A549 (cell line): ENCODE data around the gene FBH1. TPM values are rescaled to one million over a fixed set of nuclear protein-coding genes. Genes with fewer than 3 reads are reported as not detected.

ENCODE experiments used
- ATAC-seq, 2 experiments: fragments of 200-7000 bp in 1 of 2; fragments of >200 bp in 1 of 2; cut with Nextera tagmentation in 1 of 2; cut with Tn5 transposase in 1 of 2; 3 replicates each; pipeline versions ENCODE4 v1.8.0 to v1.9.1; 2018 to 2020; ENCODE audit warnings: mild to moderate bottlenecking in 1 of 2, moderate library complexity in 1 of 2
- CTCF ChIA-PET: fragments of 300-600 bp; sonication (Branson Sonifier 250); formaldehyde crosslinking; extraction: SDS; loops from one replicate; lab custom pipeline; 2021; ENCODE audit warnings: antibody characterized with exemption, inconsistent platforms; lab: Yijun Ruan, JAX
- POLR2A ChIA-PET: fragments of 350-600 bp; formaldehyde crosslinking; extraction: SDS; loops from one replicate; lab custom pipeline; 2021; ENCODE audit warnings: antibody characterized with exemption, inconsistent platforms; lab: Yijun Ruan, JAX
- DNase-seq, 2 experiments: peaks; one replicate each; pipeline versions ENCODE4 v3.0.0 to v3.0.0-alpha.2; 2011 to 2016; ENCODE audit warnings: low read depth in 1 of 2, low spot score in 1 of 2
- FAIRE-seq: peaks from 2 replicates; lab custom pipeline; 2011; peaks lifted over from hg19 to GRCh38; lab: Jason Lieb, UNC
- H3K27ac ChIP-seq, 2 experiments: fragments of >200 bp; sonication (Bioruptor Twin); formaldehyde crosslinking; 3 replicates each; pipeline ENCODE4 v1.5.1; 2016 to 2017
- H3K4me1 ChIP-seq: fragments of >200 bp; sonication (Bioruptor Twin); formaldehyde crosslinking; 3 replicates; pipeline ENCODE4 v1.6.1; 2016
- H3K4me2 ChIP-seq: fragments of >200 bp; sonication (Bioruptor Twin); formaldehyde crosslinking; 3 replicates; pipeline ENCODE4 v1.6.1; 2016
- H3K4me3 ChIP-seq: fragments of >200 bp; sonication (Bioruptor Twin); formaldehyde crosslinking; 3 replicates; pipeline ENCODE4 v1.5.1; 2016
- H3K9me3 ChIP-seq: fragments of >200 bp; sonication (Bioruptor Twin); formaldehyde crosslinking; 3 replicates; pipeline ENCODE4 v1.6.1; 2016
- CHD4 ChIP-seq: fragments of 200-600 bp; sonication (generic); IDR thresholded peaks from 2 replicates; pipeline ENCODE4 v1.6.1; 2016; ENCODE audit warnings: antibody characterized with exemption, mild to moderate bottlenecking, borderline replicate concordance
- EHF ChIP-seq: fragments of 250-450 bp; sonication (Bioruptor Pico); IDR thresholded peaks from 2 replicates; pipeline ENCODE4 v1.5.0; 2020; ENCODE audit warnings: mild to moderate bottlenecking
- EHMT2 ChIP-seq: fragments of 200-600 bp; sonication (generic); IDR thresholded peaks from 2 replicates; pipeline ENCODE4 v1.6.1; 2016; ENCODE audit warnings: antibody characterized with exemption, low read depth, mild to moderate bottlenecking, moderate library complexity
- ESRRA ChIP-seq: fragments of 150-350 bp; IDR thresholded peaks from 2 replicates; pipeline ENCODE4 v1.6.1; 2014; ENCODE audit warnings: mild to moderate bottlenecking, low read length, borderline replicate concordance
- FOSL2 ChIP-seq, 2 experiments: fragments of 450-650 bp in 1 of 2; fragments of >200 bp in 1 of 2; sonication (Bioruptor Twin) in 1 of 2; formaldehyde crosslinking; IDR thresholded peaks; 2 replicates each; pipeline versions ENCODE4 v1.5.0 to v1.6.1; 2016 to 2020; ENCODE audit warnings: mild to moderate bottlenecking in 1 of 2, moderate library complexity in 1 of 2
- GATA3 ChIP-seq: IDR thresholded peaks from 2 replicates; pipeline ENCODE4 v1.6.1; 2012; ENCODE audit warnings: borderline replicate concordance
- KDM1A ChIP-seq: fragments of 200-600 bp; sonication (generic); IDR thresholded peaks from 2 replicates; pipeline ENCODE4 v1.6.1; 2016; ENCODE audit warnings: low read depth, mild to moderate bottlenecking
- KDM5A ChIP-seq: fragments of 200-600 bp; sonication (generic); IDR thresholded peaks from 2 replicates; pipeline ENCODE4 v1.6.1; 2016; ENCODE audit warnings: antibody characterized with exemption, mild to moderate bottlenecking
- MAZ ChIP-seq: fragments of 150-350 bp; IDR thresholded peaks from 2 replicates; pipeline ENCODE4 v1.6.1; 2014; ENCODE audit warnings: antibody characterized with exemption, low read depth, low read length, borderline replicate concordance
- NFE2L2 ChIP-seq: fragments of 150-350 bp; conservative IDR thresholded peaks from 2 replicates; pipeline ENCODE4 v1.6.1; 2014; ENCODE audit warnings: low read length
- NR3C1 ChIP-seq: fragments of >200 bp; sonication (Bioruptor Twin); formaldehyde crosslinking; IDR thresholded peaks from 3 replicates; pipeline ENCODE4 v1.6.1; 2017
- POLR2AphosphoS2 ChIP-seq: conservative IDR thresholded peaks from 2 replicates; pipeline ENCODE4 v1.6.1; 2012; ENCODE audit warnings: low read length, improper control_type of control experiment, inconsistent platforms
- RAD21 ChIP-seq, 2 experiments: fragments of >200 bp in 1 of 2; sonication (Bioruptor Twin) in 1 of 2; formaldehyde crosslinking in 1 of 2; IDR thresholded peaks in 1 of 2; conservative IDR thresholded peaks in 1 of 2; 2 replicates in 1 of 2; 3 replicates in 1 of 2; pipeline ENCODE4 v1.6.1; 2012 to 2018; ENCODE audit warnings: inconsistent platforms in 1 of 2
- RARB ChIP-seq: fragments of 250-450 bp; sonication (Bioruptor Pico); IDR thresholded peaks from 2 replicates; pipeline ENCODE4 v1.8.0; 2021; ENCODE audit warnings: mild to moderate bottlenecking, moderate library complexity
- RCOR1 ChIP-seq: fragments of 150-350 bp; IDR thresholded peaks from 2 replicates; pipeline ENCODE4 v1.6.1; 2014; ENCODE audit warnings: antibody characterized with exemption, low read length, low read depth
- RNF2 ChIP-seq: fragments of 200-600 bp; sonication (generic); IDR thresholded peaks from 2 replicates; pipeline ENCODE4 v1.6.1; 2016; ENCODE audit warnings: low read depth, mild to moderate bottlenecking, antibody characterized with exemption, moderate library complexity, borderline replicate concordance
- TFCP2L1 ChIP-seq: fragments of 250-450 bp; sonication (Bioruptor Pico); IDR thresholded peaks from 2 replicates; pipeline ENCODE4 v1.5.0; 2021; ENCODE audit warnings: mild to moderate bottlenecking
- TP53 ChIP-seq: fragments of 250-450 bp; sonication (Bioruptor Pico); IDR thresholded peaks from 2 replicates; pipeline ENCODE4 v1.5.0; 2021; ENCODE audit warnings: mild to moderate bottlenecking, moderate library complexity
- ZNF302 ChIP-seq: fragments of 250-450 bp; sonication (Bioruptor Pico); IDR thresholded peaks from 2 replicates; pipeline ENCODE4 v1.9.0; 2021; ENCODE audit warnings: inconsistent platforms, mild to moderate bottlenecking, moderate library complexity
- ZSCAN20 ChIP-seq: fragments of 250-450 bp; sonication (Bioruptor Pico); IDR thresholded peaks from 2 replicates; pipeline ENCODE4 v1.8.0; 2022; ENCODE audit warnings: mild to moderate bottlenecking, moderate library complexity
- WGBS: methylation state at CpG from one replicate; pipeline ENCODE4 v1.1.6; 2017; ENCODE audit errors: missing lambda C conversion rate; 5-methylcytosine and 5-hydroxymethylcytosine counted together
- polyA plus RNA-seq, 4 experiments: library from polyadenylated mRNA; depleted of rRNA in 3 of 4; stranded (reverse); fragments of >200 nt; fragmentation: RNase III in 1 of 4; extraction: RNeasy Plus Mini Kit Qiagen cat#74134 plus additional on column Dnase treatment in 1 of 4; gene quantifications; 2 replicates in 3 of 4; 3 replicates in 1 of 4; pipeline ENCODE4 v1.2.3, GENCODE V29; 2011 to 2017
- TF ChIP-seq, protein P1 (sequence below): IDR thresholded peaks from 2 replicates; pipeline ENCODE4 v1.6.1; 2012; ENCODE audit warnings: low read depth, borderline replicate concordance
- TF ChIP-seq, protein P2 (sequence below): fragments of >200 bp; sonication (Bioruptor Twin); formaldehyde crosslinking; IDR thresholded peaks from 3 replicates; pipeline ENCODE4 v1.6.1; 2016
- TF ChIP-seq, protein P3 (sequence below): fragments of 200-600 bp; sonication (generic); IDR thresholded peaks from 2 replicates; pipeline ENCODE4 v1.6.1; 2016; ENCODE audit warnings: antibody characterized with exemption, mild to moderate bottlenecking, moderate library complexity
- TF ChIP-seq, protein P4 (sequence below): IDR thresholded peaks from 2 replicates; pipeline ENCODE4 v1.6.1; 2012
- TF ChIP-seq, protein P5 (sequence below): fragments of >200 bp; sonication (Bioruptor Twin); formaldehyde crosslinking; IDR thresholded peaks from 2 replicates; pipeline ENCODE4 v1.6.1; 2016
- TF ChIP-seq, protein P6 (sequence below): fragments of 250-450 bp; sonication (Bioruptor Pico); IDR thresholded peaks from 2 replicates; pipeline ENCODE4 v1.5.0; 2020; ENCODE audit warnings: low read depth, mild to moderate bottlenecking, moderate library complexity

FBH1 gene
- polyA plus RNA-seq, 2 of the 4 experiments (the other 2 are of a cell fraction) = 43.9 to 56.5 TPM

DNA sequence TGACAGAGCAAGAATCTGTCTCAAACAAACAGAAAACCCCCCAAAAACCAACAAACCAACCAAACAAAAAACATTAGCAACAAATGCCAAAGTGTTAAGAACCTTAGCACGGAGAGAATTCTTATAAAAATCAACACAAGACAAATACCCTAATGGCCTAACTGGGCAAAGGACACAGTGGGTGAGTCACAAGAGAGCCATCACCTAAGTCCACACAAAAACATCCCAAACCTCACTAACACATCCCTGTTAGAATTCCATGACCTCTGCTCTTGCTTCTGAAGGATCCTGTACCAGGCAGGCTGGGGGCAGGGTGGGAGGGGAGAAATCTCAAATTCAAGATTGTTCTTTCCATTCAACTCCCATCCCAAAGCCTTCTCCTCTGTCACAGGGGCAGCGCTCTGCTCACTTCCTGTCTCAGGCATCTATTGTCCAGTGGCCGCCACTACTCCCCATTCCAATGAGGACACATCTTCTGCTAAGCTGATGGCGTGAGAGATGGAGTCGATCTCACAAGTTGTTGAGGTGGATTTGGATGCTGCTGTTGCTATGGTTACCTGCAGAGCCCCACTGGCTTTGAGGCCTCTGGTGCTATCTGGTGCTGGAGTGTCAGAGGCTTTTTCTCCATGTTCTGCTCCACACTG is 78.1 kb downstream of the FBH1 start:
- ChIA-PET CTCF (interaction anchor here (1.6 to 1.7 kb wide), 2 partner anchors 11 to 46 kb away, joined by 3 to 8 read pairs; no protein-coding TSS in a partner anchor), POLR2A (no interaction called here)
- TF ChIP-seq RARB = no peak
- no peak for TF ChIP-seq ESRRA
- no peak for TF ChIP-seq GATA3
- TF ChIP-seq ZNF302 = no peak
- no peak for TF ChIP-seq CHD4
- ATAC-seq = peak; percentile 39 to 46; a peak in 3 of 6 replicates
- Histone ChIP-seq H3K9me3 (no peaks in the 10 kb centered on the region), H3K4me2 (no peak overlapping the region), H3K4me1 (no peaks in the 10 kb centered on the region), H3K4me3 (no peak overlapping the region), H3K27ac (no peak overlapping the region)
- no peak for FAIRE-seq
- DNase-seq = peak in 1 of 2 experiments; percentile 28
- WGBS = 75% methylated on average over 5 of the region's 5 CpGs

DNA sequence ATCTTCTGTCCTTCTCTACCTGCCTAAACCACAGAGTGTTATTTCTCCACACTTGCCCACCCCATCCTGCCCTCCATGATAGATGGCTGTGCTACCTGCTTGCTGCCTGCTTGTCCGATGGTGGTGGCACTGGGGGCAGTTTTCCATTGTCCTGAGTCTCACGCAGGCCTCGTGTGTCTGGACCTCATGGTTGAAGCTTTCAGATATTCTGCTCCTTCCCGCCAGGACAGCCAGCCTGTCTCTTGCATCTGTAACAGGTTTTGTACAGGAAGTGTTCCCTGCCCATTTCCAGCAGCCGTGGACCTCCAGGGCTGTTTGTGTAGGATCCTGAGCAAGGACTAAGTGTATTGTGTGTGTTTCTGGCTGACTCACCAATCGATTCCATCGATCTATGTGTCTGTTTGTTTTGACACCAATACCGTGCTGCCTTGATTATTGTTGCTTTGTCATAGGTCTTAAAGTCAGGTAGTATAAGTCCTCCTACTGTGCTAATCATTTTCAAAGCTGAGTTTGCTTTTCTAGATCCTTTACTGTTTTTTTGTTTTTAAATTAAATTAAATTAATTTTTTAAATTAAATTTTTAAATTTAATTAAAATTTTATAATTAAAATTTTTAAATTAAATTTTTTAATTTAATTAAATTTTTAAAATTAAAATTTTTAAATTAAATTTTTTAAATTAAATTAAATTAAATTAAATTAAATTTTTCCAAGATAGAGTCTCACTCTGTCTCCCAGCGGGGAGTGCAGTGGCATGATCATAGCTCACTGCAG is 78.8 kb downstream of the FBH1 start:
- TF ChIP-seq TP53 (CRISPR knock-in tag) = no peak
- TF ChIP-seq, protein P1, sequence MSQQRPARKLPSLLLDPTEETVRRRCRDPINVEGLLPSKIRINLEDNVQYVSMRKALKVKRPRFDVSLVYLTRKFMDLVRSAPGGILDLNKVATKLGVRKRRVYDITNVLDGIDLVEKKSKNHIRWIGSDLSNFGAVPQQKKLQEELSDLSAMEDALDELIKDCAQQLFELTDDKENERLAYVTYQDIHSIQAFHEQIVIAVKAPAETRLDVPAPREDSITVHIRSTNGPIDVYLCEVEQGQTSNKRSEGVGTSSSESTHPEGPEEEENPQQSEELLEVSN = no peak
- no peak for TF ChIP-seq NFE2L2
- no peak for TF ChIP-seq RAD21 (conservative IDR thresholded peaks at IDR 0.05 in 1 of 2, IDR thresholded peaks at IDR 0.05 in 1 of 2)
- TF ChIP-seq, protein P2, sequence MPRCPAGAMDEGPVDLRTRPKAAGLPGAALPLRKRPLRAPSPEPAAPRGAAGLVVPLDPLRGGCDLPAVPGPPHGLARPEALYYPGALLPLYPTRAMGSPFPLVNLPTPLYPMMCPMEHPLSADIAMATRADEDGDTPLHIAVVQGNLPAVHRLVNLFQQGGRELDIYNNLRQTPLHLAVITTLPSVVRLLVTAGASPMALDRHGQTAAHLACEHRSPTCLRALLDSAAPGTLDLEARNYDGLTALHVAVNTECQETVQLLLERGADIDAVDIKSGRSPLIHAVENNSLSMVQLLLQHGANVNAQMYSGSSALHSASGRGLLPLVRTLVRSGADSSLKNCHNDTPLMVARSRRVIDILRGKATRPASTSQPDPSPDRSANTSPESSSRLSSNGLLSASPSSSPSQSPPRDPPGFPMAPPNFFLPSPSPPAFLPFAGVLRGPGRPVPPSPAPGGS = no peak
- TF ChIP-seq, protein P3, sequence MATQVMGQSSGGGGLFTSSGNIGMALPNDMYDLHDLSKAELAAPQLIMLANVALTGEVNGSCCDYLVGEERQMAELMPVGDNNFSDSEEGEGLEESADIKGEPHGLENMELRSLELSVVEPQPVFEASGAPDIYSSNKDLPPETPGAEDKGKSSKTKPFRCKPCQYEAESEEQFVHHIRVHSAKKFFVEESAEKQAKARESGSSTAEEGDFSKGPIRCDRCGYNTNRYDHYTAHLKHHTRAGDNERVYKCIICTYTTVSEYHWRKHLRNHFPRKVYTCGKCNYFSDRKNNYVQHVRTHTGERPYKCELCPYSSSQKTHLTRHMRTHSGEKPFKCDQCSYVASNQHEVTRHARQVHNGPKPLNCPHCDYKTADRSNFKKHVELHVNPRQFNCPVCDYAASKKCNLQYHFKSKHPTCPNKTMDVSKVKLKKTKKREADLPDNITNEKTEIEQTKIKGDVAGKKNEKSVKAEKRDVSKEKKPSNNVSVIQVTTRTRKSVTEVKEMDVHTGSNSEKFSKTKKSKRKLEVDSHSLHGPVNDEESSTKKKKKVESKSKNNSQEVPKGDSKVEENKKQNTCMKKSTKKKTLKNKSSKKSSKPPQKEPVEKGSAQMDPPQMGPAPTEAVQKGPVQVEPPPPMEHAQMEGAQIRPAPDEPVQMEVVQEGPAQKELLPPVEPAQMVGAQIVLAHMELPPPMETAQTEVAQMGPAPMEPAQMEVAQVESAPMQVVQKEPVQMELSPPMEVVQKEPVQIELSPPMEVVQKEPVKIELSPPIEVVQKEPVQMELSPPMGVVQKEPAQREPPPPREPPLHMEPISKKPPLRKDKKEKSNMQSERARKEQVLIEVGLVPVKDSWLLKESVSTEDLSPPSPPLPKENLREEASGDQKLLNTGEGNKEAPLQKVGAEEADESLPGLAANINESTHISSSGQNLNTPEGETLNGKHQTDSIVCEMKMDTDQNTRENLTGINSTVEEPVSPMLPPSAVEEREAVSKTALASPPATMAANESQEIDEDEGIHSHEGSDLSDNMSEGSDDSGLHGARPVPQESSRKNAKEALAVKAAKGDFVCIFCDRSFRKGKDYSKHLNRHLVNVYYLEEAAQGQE = no peak
- no peak for TF ChIP-seq TFCP2L1 (CRISPR knock-in tag)
- TF ChIP-seq GATA3 = no peak
- no peak for TF ChIP-seq ZSCAN20 (CRISPR knock-in tag)
- TF ChIP-seq POLR2AphosphoS2 = no peak
- no peak for TF ChIP-seq KDM1A
- no peak for TF ChIP-seq ZNF302
- no peak for TF ChIP-seq EHF (CRISPR knock-in tag)
- H3K4me1 ChIP-seq = no peaks in the 10 kb centered on the region
- ChIA-PET POLR2A (no interaction called here), CTCF (no interaction called here)
- H3K4me3 ChIP-seq = no peak overlapping the region
- H3K4me2 ChIP-seq = no peak overlapping the region
- FAIRE-seq (no peak), DNase-seq (peak in 1 of 2 experiments; percentile 14), ATAC-seq (peak in 1 of 2 experiments; percentile 49; a peak in 1 of 6 replicates)
- H3K9me3 ChIP-seq = no peaks in the 10 kb centered on the region
- no peak overlapping the region for H3K27ac ChIP-seq
- WGBS = 87% methylated on average over 9 of the region's 9 CpGs

DNA sequence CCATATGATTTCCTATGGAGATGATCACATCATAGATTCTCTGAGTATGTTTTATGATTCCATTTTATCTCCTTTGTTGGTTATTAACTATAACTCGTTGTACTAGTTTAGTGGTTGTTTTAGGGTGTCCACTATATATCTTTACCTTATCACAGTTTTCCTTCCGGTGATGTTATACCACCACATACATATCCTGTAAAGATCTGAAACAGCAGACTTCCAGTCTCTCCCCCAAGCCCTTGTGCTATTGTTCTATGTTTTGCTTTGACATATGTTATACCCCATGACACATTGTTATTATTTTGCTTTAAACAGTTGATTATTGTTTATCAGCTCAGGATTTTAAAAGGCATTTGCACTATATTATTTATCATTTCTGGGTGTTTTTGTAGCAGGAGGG is 80.0 kb downstream of the FBH1 start:
- FAIRE-seq = no peak
- Histone ChIP-seq H3K9me3 (no peaks in the 10 kb centered on the region), H3K27ac (no peak overlapping the region), H3K4me2 (no peak overlapping the region), H3K4me3 (no peak overlapping the region), H3K4me1 (no peaks in the 10 kb centered on the region)
- no peak for ATAC-seq
- POLR2A ChIA-PET = no interaction called here
- DNase-seq = no peak
- 58% methylated on average over 2 of the region's 2 CpGs for WGBS
- CTCF ChIA-PET = no interaction called here
- TF ChIP-seq ZNF302 (no peak), RNF2 (no peak), FOSL2 (IDR thresholded peaks at IDR 0.05) (no peak), FOSL2 (CRISPR knock-in tag; IDR thresholded peaks at IDR 0.05) (no peak), NR3C1 (no peak), EHF (CRISPR knock-in tag) (no peak), MAZ (no peak), RCOR1 (no peak), KDM5A (no peak), EHMT2 (no peak), NFE2L2 (no peak)
- TF ChIP-seq, protein P4, sequence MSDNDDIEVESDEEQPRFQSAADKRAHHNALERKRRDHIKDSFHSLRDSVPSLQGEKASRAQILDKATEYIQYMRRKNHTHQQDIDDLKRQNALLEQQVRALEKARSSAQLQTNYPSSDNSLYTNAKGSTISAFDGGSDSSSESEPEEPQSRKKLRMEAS = no peak
- TF ChIP-seq, protein P5, sequence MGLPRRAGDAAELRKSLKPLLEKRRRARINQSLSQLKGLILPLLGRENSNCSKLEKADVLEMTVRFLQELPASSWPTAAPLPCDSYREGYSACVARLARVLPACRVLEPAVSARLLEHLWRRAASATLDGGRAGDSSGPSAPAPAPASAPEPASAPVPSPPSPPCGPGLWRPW = no peak
- TF ChIP-seq, protein P6, sequence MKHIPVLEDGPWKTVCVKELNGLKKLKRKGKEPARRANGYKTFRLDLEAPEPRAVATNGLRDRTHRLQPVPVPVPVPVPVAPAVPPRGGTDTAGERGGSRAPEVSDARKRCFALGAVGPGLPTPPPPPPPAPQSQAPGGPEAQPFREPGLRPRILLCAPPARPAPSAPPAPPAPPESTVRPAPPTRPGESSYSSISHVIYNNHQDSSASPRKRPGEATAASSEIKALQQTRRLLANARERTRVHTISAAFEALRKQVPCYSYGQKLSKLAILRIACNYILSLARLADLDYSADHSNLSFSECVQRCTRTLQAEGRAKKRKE = no peak
